GM21390 (cell line): ENCODE results near the gene FBH1.
"Not testable (repeated sequence)": the region's sequence is repeated elsewhere in the genome, so short reads cannot be mapped to it uniquely, and the experiment has no call there.

Experiments
- ATAC-seq: cut with Tn5 transposase; IDR thresholded peaks from one replicate; pipeline ENCODE4 v1.9.1; 2021; ENCODE audit not compliant: unreplicated experiment

FBH1 gene

GRCh38 chr10:5958077-5958476 lies 68.0 kb downstream of the FBH1 start:
- ATAC-seq = no peak

GRCh38 chr10:5958675-5959074 lies 68.6 kb downstream of the FBH1 start:
- ATAC-seq = no peak

GRCh38 chr10:5959142-5959541 lies 69.1 kb downstream of the FBH1 start:
- no peak for ATAC-seq

GRCh38 chr10:5959581-5960069 lies 69.6 kb downstream of the FBH1 start:
- no peak for ATAC-seq

- ATAC-seq = no peak
Observed at GRCh38 chr10:5960070-5960972, 70.3 kb downstream of the FBH1 start.

GRCh38 chr10:5960973-5961275 lies 70.9 kb downstream of the FBH1 start:
- ATAC-seq = not testable (repeated sequence)

GRCh38 chr10:5961405-5962100 lies 71.5 kb downstream of the FBH1 start:
- no peak for ATAC-seq

GRCh38 chr10:5962358-5962940 lies 72.4 kb downstream of the FBH1 start:
- not testable (repeated sequence) for ATAC-seq

- no peak for ATAC-seq
Observed at GRCh38 chr10:5963071-5963470, 73.0 kb downstream of the FBH1 start.

- ATAC-seq = no peak
Observed at GRCh38 chr10:5963591-5963990, 73.5 kb downstream of the FBH1 start.

GRCh38 chr10:5964736-5965135 lies 74.7 kb downstream of the FBH1 start:
- no peak for ATAC-seq

GRCh38 chr10:5965266-5965665 lies 75.2 kb downstream of the FBH1 start:
- ATAC-seq = no peak

- no peak for ATAC-seq
Observed at GRCh38 chr10:5968037-5968680, 78.1 kb downstream of the FBH1 start.

- no peak for ATAC-seq
Observed at GRCh38 chr10:5968681-5969453, 78.8 kb downstream of the FBH1 start.

GRCh38 chr10:5970066-5970465 lies 80.0 kb downstream of the FBH1 start:
- no peak for ATAC-seq

GRCh38 chr10:5970527-5970926 lies 80.5 kb downstream of the FBH1 start:
- ATAC-seq = no peak

GRCh38 chr10:5971315-5971832 lies 81.3 kb downstream of the FBH1 start:
- ATAC-seq = no peak

- no peak for ATAC-seq
Observed at GRCh38 chr10:5971886-5972285, 81.8 kb downstream of the FBH1 start.

GRCh38 chr10:5973069-5973468 lies 83.0 kb downstream of the FBH1 start:
- ATAC-seq = no peak
